Lung (tissue), 12 donors: Measurements from ENCODE around the gene LIPC. TPM values are rescaled to one million over a fixed set of nuclear protein-coding genes. Genes with fewer than 3 reads are reported as not detected.
A peak's percentile ranks its signal among the peaks of the same experiment; 100 is the strongest.

Source experiments
- ATAC-seq: fragments of 200-7000 bp; cut with Tn5 transposase; one replicate; pipeline ENCODE4 v1.9.1; 2020; ENCODE audit warnings: moderate number of reproducible peaks; ENCODE audit not compliant: insufficient read depth, low FRiP score
- DNase-seq, 3 donors: peaks; one replicate each; pipeline ENCODE4 v3.0.0-alpha.2; 2013 to 2017
- H3K27ac ChIP-seq, 2 donors: one replicate each; pipeline ENCODE4 v1.5.1; 2013; ENCODE audit warnings: mild to moderate bottlenecking in 2 of 2, moderate library complexity in 2 of 2, control low read depth in 1 of 2, inconsistent platforms in 1 of 2, low read depth in 1 of 2, low read length in 1 of 2
- H3K27me3 ChIP-seq, 3 donors: one replicate each; pipeline ENCODE4 v1.5.1; 2013; ENCODE audit warnings: low read length in 2 of 3; ENCODE audit not compliant: control insufficient read depth in 3 of 3, insufficient read depth in 3 of 3
- H3K36me3 ChIP-seq, 4 donors: one replicate each; pipeline ENCODE4 v1.5.1; 2013; ENCODE audit warnings: low read length in 4 of 4, mild to moderate bottlenecking in 1 of 4, moderate library complexity in 1 of 4; ENCODE audit not compliant: control insufficient read depth in 4 of 4, insufficient read depth in 4 of 4
- H3K4me1 ChIP-seq, 5 donors: one replicate each; pipeline ENCODE4 v1.5.1; 2013; ENCODE audit warnings: low read length in 5 of 5, mild to moderate bottlenecking in 2 of 5, moderate library complexity in 1 of 5; ENCODE audit not compliant: control insufficient read depth in 5 of 5, insufficient read depth in 5 of 5
- H3K4me3 ChIP-seq: one replicate; pipeline ENCODE4 v1.5.1; 2013; ENCODE audit warnings: mild to moderate bottlenecking, control low read depth, moderate library complexity
- H3K9ac ChIP-seq, 2 donors: one replicate each; pipeline ENCODE4 v1.5.1; 2013; ENCODE audit warnings: low read length in 2 of 2, control low read depth in 1 of 2; ENCODE audit not compliant: insufficient read depth in 1 of 2
- H3K9me3 ChIP-seq, 4 donors: one replicate each; pipeline ENCODE4 v1.5.1; 2013; ENCODE audit warnings: low read length in 3 of 4, mild to moderate bottlenecking in 1 of 4, moderate library complexity in 1 of 4; ENCODE audit not compliant: control insufficient read depth in 4 of 4, insufficient read depth in 3 of 4
- CTCF ChIP-seq: IDR thresholded peaks from 2 replicates; pipeline ENCODE4 v1.5.1; 2012; ENCODE audit warnings: mild to moderate bottlenecking; ENCODE audit errors: control extremely low read depth, extremely low read depth
- WGBS, 2 donors: extraction: QIAGEN DNeasy Blood & Tissue Kit; methylation state at CpG; one replicate each; pipeline ENCODE4 v1.1.7; 2013; 5-methylcytosine and 5-hydroxymethylcytosine counted together
- polyA plus RNA-seq, 2 donors: library from polyadenylated mRNA; stranded (reverse); fragments of 200-250 nt; gene quantifications; one replicate each; pipeline ENCODE4 v1.2.1, GENCODE V29; 2013
- total RNA-seq, 2 donors: library from RNA; depleted of rRNA in 1 of 2; stranded (reverse); fragments of >200 nt in 1 of 2; gene quantifications; one replicate each; pipeline ENCODE4 v1.2.1, GENCODE V29; 2014 to 2021
- donor health status: control.
- donor health status: control.
- donor health status: Bipolar disorder and iron deficiency.
- donor health status: healthy.
- donor health status: DM: yes; HTN: yes; CAD: no.

LIPC gene
- total and polyA plus RNA-seq, 4 donors = 0.20 to 0.57 (median 0.40) TPM

- peak overlapping the region in 1 of 2 donors; percentile 28 for H3K27ac ChIP-seq
- ATAC-seq (no peak), DNase-seq (no peak)
- H3K27me3 ChIP-seq = no peaks in the 10 kb centered on the region
- H3K9me3 ChIP-seq = no peaks in the 10 kb centered on the region
- WGBS, 2 donors = 60 to 65% methylated on average over 9 of the region's 9 CpGs
- no peaks in the 10 kb centered on the region for H3K36me3 ChIP-seq
- no peak for TF ChIP-seq CTCF
- no peak overlapping the region for H3K9ac ChIP-seq
- H3K4me3 ChIP-seq = no peak overlapping the region
- peaks cover 0 to 5% (median 0%) of the 10 kb centered on the region in 5 donors for H3K4me1 ChIP-seq
Observed at GRCh38 chr15:58506783-58507668, 75.2 kb downstream of the LIPC start.

DNA sequence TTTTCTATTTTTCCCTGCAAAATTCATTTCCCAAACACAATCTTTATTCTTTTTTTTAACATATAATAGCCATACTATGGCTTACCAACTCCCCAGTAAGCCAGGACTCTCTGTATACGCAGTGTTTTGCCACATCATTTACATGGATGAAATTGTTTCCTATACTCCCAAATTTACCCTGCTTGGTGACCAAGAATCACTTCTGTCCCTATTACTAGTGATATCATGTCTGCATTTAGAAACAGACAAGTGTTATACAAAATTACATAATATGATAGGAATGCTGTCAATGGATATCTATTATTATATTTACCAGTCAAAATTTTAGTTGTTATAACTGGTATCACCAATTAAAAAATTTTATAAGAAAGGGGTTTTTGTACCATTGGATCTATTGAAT, 77.8 kb downstream of the LIPC start:
- peaks cover 0 to 5% (median 0%) of the 10 kb centered on the region in 5 donors for H3K4me1 ChIP-seq
- no peaks in the 10 kb centered on the region for H3K9me3 ChIP-seq
- no peak overlapping the region for H3K4me3 ChIP-seq
- H3K27me3 ChIP-seq = no peaks in the 10 kb centered on the region
- ATAC-seq (no peak), DNase-seq (no peak)
- H3K36me3 ChIP-seq = no peaks in the 10 kb centered on the region
- no peak overlapping the region for H3K9ac ChIP-seq
- WGBS, 2 donors = 93% methylated on average over 1 of the region's 1 CpG
- TF ChIP-seq CTCF = no peak
- no peak overlapping the region for H3K27ac ChIP-seq

- TF ChIP-seq CTCF = no peak
Observed at GRCh38 chr15:58510715-58511598, 79.2 kb downstream of the LIPC start.

More at GRCh38 chr15:58510715-58511598, 79.2 kb downstream of the LIPC start:
- Histone ChIP-seq H3K27ac (no peak overlapping the region), H3K4me1 (peaks cover 0 to 4% (median 0%) of the 10 kb centered on the region in 5 donors), H3K27me3 (no peaks in the 10 kb centered on the region), H3K9ac (no peak overlapping the region), H3K36me3 (no peaks in the 10 kb centered on the region), H3K4me3 (no peak overlapping the region), H3K9me3 (no peaks in the 10 kb centered on the region)
- ATAC-seq = no peak
- WGBS, 2 donors = 58 to 66% methylated on average over 10 of the region's 10 CpGs
- DNase-seq = no peak
